Activated CD4-positive, alpha-beta T cell treated with anti-CD3 and anti-CD28 coated beads, Interleukin-2, amount 50 U/mL, for 16 hours (primary cell): ENCODE data around the gene TEX22.
A peak's percentile ranks its signal among the peaks of the same experiment; 100 is the strongest.

Experiments used
- DNase-seq: peaks from one replicate; pipeline ENCODE4 v3.0.0-alpha.2; 2020

TEX22 gene

DNA sequence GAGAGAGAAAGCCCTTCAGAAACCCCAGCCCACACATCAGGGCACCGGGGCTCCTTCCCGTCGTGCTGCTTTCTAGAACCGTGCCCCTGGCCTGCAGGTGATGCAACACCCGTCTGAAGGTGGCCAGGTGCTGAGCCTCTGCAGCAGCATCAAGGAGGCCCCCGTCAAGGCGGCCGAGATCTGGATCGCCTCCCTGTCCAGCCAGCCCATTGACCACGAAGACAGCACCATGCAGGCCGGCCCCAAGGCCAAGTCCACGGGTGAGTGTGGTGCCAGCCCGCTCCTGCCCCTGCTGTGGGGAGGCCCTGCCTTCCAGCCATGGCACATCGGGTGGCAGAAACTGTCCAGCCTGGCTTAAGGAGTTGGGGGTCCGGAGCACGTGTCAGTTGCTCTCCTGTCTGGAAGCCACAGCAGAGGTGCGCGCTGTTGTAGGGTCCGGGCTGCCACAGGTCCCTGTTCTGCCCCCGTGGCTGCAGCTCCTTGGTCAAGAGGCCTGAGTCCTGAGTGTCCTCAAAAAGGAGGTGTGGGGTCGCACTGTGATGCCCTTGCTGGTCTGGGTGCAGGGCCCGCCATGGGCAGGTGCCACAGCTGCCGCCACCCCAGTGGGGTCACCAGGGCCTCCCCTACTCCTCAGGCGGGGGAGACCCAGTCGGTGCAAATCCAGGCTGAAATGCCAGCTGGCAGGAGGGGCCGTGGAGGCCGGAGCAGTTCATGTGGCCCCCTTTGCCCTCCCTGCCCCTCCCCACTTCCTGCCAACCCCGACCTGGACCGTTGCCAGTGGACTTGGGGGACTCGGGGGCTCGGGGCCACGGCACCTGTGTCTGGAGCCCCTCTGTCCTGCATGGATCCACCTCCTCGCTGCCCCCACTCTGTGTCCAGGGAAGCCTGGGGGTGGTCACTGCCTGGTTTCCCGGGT is 31.0 kb upstream of the TEX22 start:
- no peak for DNase-seq

DNA sequence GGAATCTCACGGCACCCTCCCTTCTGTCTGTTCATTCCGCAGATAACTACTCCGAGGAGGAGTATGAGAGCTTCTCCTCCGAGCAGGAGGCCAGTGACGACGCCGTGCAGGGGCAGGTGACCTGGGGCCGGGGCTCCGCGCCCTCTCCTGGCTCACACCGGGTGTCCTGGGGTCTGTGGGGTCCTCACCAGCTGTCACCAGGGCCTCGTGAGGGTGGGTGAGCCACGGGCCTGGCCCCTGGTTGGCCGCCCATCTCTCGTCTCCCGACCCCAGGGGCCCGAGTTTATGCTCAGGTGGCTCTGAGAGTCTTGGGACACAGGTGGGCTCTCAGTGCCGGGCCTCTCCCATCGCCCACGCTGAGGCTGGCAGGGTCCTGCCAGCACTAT is 30.3 kb upstream of the TEX22 start:
- DNase-seq = no peak

DNA sequence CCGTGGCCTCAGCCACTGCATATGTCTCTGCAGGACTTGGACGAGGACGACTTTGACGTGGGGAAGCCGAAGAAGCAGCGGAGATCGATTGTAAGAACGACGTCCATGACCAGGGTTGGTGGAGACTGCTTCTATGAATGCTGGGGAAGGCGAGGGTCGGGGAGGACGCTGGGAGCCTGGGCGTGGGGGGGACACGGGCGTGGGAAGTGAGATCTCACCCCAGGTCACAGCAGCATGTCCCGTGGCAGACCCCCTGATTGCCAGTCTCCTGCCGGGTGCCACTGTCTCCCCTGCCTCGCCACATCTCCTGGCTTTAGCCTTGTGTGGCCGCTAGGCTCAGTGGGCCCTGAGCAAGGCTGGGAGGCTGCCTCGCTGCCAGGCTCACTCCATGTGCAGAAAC is 29.9 kb upstream of the TEX22 start:
- no peak for DNase-seq

DNA sequence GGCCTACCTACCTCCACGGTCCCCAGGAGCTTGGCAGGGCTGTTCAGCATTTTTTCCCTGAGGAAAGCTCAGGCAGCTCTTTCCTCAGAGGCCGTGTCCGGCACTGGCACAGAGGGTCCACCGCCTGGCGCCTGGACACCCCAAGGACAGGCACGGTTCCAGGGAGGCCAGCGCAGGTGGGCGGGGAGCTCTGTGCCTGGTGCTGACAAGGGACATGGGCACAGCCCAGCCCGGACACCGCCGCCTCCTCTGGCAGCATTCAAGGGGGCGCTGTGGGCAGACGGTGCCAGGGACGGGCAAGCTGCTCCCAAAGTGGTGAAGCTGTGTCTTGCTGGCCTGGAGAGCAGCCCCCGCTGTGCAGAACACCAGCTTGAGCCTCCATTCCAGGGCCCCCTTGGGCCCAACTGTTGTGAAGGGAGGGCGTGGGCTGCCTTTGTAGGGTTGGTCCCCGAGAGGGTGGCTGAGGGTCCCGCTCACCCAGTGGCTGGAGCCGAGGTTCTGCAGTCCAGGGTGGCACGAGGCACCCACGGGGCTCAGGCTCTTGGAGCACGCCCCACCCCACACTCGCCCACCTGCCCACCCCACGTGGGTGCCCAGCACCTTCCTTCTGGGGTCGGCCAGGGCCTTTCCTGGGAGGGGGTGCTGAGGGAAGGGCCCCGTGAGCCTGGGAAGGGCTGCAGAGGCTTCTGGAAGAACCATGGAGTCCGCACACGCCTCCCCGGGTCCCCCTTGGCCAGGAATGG is 29.3 kb upstream of the TEX22 start:
- DNase-seq = no peak

DNA sequence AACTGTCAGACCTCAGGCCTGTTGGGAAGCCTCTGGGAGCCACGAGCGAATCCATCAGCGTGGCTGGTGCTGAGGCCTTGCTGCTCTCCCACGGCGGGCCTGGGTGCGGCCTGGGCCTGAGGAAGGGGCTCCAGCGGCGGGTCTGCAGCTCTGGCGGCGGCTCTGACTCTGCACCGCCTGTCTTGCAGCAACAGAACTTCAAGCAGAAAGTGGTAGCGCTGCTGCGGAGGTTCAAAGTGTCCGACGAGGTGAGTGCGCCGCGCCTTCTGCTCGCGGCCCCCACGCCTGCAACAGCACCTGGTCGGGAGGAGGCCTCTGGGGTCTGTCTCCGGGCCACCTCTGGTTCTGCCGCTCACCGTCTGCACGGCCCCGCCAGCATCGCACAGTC is 28.7 kb upstream of the TEX22 start:
- DNase-seq = no peak

DNA sequence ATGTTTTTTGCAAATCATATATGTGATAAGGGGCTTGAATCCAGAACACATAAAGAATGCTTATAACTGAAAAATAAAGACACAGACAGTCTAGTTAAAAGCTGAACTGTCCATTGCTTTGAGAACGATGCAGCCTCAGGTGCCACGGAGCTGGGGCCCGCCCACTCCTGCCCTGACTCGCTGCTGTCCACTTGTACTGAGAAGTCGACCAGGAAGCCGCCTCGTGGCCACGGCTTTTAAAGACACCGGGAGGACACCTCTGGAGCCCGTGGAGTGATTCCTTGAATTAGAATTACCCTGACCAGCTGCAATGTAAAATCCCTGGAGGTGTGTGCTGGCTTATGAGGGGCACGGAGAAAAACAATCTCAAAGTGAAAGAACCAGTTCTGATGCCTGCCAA is 23.9 kb upstream of the TEX22 start:
- DNase-seq = no peak

DNA sequence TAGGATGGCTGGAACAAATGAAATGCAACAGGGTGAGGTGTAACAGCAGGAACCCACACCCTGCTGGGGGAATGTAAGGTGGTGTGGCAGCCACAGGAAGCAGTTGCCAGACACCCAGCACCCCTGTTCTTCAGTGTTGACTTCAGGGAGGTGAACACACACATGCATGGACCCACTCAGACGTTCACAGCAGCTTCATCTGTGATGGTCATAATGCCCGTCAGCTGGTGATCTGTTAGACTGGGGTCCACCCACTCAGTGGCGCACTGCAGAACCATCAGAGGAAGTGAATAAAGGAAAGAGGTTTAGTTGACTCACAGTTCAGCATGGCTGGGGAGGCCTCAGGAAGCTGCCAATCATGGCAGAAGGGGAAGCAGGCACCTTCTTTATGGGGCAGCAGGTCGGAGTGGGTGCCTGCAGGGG is 22.7 kb upstream of the TEX22 start:
- peak; percentile 46 for DNase-seq

DNA sequence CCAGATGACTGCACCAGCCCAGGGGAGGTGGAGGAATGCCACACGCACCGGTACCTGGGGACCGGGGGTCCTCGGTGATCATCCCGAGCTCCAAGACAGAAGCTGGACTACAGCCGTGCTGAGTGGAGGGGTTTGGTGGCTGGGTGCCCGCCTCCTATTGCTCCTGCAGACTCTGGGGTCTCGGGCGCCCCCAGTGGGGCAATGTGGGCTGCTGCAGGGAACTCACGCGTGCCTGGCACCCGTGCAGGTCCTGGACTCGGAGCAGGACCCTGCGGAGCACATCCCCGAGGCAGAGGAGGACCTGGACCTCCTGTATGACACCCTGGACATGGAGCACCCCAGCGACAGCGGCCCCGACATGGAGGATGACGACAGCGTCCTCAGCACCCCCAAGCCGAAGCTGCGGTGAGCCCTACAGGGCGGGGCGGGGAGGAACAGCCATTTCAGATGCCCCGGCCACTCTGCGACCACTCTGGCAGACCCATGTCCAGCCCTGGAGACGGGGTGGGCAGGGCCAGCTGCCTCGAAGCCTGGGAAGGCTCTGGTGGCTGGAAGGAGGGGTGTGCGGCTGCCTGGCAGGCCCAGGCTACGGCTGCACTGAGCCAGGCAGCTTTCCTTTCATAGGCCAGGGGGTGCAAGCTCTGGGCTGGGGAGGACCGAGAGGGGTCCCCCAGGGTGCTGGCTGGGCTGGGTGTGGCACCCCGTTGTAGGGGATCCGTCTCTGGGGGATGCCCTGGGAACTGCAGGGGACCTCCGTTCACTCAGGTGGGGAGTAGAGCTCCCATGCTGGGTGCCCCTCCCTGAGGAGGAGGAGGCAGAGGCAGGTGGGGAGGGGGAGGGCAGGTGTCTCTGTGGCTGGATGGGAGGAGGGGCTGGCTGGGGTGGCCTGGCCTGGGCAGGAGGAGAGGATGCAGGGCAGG is 21.6 kb upstream of the TEX22 start:
- DNase-seq = no peak

DNA sequence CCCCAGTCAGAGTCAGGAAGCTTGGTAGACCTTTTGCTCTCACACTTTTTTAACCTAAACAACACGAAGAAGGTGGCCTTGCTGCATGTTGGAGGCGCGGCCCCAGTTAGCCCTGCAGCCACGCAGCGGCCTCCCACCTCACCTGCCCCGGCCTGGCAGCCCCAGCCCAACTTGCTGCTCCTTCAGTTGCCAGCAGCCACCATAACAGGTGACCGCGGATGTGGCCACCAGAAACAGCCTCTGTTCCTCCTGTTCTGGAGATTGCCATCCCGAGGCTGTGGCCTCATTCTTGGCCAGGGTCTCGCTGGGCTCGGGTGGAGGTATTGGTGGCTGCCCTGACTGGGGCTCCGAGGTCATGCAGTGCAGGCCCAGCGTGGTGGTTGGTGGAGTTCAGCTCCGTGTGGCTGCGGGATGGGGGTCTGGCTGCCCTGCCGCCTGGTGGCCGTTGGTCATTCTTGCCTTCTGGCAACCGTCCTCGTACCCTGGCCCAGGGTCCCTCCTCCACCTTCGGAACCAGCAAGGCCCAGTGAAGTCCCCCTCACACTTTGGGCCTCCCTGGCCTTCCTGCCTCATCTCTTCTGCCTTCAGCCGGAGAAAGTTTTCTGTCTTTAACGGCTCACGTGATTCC is 20.7 kb upstream of the TEX22 start:
- DNase-seq = no peak

DNA sequence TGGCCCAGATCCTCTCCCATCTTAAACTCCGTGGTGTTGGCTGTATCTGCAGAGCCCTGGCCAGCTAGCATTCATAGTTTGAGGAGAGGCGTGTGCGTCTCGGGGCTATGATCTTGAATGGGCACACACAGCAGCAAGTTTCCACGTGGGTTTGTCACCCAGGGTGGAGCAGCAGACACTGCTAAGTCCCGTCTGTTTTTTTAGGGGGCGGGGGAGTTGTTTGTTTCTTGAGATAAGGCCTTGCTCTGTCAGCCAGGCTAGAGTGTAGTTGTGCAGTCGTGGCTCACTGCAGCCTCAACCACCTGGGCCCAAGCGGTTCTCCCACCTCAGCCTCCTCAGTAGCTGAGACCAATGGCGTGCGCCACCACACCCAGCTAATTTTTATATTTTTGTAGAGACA is 20.1 kb upstream of the TEX22 start:
- DNase-seq = no peak

DNA sequence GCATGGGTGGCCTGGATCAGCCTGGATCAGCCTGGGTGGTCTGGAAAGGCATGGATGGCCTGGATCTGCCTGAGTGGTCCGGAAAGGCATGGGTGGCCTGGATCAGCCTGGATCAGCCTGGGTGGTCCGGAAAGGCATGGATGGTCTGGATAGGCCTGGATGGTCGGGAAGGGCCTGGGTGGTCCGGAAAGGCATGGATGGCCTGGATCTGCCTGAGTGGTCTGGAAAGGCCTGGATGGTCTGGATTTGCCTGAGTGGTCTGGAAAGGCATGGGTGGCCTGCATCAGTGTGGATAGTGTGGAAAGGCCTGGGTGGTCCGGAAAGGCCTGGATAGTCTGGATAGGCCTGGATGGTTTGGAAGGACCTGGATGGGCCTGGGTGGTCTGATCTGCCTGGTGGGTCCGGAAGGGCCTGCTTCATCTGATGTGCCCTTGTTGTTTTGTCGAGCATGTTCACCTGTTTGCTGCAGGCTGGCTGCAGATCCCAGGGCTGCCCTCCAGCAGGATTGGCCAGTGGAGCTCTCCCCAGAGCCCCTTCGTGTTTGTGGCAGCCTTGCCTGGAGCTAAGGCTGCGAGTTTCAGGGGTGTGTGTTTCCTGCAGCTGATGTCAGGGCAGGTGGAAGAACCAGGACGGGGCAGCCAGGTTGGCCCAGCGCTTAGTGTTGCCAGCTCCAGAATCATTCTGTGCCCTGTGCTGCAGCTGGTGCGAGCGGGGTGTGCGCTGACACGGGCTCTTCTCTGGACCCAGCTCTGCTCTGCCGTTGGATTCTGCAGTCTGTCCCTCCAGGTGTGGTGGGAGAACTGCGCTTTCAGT is 19.3 kb upstream of the TEX22 start:
- no peak for DNase-seq

DNA sequence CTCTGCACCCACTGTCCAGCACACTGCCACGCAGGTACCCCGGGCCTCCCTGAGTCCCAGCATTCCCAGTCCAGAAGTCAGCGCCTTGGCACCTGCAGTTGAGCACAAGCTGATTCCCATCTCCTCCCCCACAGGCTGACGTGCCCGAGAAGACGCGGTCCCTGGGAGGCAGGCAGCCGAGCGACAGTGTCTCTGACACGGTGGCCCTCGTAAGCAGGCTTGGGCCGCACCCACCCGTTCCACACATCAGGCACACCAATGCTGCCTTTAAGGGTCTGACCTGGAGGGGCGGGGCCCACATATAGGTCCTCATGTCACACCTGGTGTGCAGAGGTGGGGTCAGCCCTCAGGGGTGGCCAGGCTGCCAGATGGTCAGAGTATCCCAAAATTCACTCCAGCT is 18.4 kb upstream of the TEX22 start:
- no peak for DNase-seq

DNA sequence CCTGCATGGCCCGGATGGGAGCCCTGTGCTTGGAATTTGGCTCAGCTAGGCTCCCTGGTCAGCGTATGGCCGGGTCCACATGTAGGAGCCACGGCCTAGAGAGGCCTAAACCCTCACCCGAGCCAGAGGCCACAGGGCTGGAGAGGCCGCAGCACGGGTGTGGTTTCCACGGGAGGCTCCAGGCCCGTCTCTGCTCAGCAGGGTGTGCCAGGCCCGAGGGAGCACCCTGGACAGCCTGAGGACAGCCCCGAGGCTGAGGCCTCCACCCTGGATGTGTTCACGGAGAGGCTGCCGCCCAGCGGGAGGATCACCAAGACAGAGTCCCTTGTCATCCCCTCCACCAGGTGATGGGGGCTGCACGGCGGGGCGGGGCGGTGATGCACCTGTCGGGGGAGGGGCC is 17.6 kb upstream of the TEX22 start:
- no peak for DNase-seq

DNA sequence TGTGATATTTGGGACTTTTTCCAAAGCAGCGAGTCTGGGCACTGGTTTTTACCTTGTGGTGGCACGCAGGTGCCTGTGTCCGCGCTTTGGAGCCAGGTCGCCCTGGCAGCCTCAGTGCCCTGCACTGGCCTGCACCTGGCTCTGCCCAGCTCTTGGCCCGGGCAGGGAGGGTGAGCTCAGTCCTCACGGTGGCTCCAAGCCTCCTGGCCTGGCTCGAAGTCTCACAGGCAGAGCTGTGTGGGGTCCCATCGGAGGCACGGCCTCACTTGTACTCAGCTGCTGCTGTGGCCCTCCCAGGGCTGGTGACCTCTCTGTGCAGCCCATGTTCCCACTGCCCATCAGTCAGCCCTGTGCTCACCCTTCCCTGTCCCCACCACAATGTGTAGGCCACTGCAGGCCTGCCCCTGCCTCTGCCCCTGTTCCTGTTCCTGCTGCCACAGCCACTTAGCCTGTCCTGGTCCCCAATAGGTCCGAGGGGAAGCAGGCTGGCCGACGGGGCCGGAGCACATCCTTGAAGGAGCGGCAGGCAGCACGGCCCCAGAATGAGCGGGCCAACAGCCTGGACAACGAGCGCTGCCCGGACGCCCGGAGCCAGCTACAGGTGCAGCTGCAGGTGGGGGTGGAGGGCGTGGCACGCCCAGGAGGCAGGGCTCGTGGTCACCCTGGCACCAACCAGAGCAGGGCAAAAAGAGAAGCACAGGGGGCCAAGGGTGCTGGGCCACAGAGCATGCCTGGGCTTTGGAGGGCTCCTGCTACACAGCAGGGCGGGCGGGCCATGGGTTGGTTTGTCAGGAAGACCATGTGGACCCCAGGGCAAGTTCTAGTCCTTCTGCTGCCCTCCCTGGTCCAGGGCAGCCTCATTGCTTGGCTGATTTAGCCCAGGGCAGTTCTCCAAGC is 16.6 kb upstream of the TEX22 start:
- DNase-seq = no peak

DNA sequence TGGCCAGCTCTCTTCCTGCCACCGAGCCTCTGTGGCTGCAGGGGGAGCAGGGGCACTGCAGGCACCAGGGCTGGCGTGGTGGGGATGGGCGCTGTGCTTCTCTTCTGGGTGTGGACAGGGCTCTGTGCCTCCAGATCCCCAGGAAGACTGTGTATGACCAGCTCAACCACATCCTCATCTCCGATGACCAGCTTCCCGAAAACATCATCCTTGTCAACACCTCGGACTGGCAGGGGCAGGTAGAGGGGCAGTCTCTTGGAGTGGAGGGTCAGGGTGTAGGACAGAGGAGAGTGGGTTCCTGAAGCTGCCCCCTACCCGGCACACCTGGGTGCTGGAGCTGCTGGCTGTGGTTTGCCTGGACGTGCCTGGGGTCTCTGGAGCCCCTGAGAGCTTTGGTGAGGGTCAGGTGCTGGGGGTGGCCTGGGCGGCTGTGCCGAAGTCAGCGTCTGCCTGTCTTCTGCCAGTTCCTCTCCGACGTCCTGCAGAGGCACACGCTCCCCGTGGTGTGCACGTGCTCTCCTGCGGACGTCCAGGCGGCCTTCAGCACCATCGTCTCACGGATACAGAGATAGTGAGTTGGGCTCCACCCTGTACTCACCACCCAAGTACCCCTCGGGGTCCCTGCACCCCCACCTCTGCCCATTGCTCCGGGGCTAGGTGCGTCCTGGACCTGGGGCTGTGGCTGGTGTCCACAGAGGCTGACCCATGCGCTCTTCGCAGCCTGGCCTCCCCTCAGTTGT is 15.8 kb upstream of the TEX22 start:
- DNase-seq = no peak

DNA sequence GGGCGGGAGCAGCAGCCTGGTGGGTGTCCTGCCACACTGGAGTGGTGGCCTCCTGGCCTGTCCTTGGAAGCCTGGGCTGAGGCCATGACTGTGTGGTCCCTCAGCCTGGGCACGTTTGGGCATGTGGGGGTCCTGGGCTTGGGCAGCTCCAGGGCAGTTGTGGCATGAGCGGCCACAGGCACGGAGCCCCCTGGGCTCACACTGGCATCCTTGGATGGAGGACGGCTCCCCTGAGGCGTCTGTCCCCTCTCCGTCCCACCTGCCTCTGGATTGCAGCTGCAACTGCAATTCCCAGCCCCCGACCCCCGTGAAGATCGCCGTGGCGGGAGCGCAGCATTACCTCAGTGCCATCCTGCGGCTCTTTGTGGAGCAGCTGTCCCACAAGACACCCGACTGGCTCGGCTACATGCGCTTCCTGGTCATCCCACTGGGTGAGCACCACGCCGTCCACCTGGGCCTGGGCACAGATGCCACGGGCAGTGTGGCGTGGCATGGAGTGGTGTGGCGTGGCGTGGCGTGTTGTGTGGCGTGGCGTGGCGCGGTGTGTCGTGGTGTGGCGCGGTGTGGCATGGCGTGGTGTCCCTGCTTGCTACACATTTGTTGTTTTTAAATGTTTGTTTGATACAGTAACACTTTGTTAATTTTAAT is 15.1 kb upstream of the TEX22 start:
- DNase-seq = no peak

DNA sequence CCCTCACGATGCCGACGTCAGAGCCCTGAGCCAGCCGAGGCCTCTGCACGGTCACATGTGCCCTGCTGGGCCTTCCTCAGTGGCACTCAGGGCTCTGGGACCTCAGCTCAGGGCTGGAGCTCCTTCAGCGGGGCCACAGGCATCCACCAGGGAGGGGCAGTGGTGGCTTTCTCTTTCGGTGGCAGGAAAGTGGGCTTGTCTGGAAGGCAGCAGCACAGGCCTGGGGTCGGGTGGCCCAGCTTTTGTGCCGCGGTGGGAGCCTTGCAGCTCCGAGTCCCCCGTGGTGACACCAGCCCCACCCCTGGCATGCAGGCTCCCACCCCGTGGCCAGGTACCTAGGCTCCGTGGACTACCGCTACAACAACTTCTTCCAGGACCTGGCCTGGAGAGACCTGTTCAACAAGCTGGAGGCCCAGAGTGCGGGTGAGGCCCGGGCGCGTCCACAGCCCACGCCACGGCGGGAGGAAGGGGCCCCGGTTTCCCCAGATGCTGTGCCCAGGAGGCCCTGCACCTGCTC is 14.2 kb upstream of the TEX22 start:
- no peak for DNase-seq

DNA sequence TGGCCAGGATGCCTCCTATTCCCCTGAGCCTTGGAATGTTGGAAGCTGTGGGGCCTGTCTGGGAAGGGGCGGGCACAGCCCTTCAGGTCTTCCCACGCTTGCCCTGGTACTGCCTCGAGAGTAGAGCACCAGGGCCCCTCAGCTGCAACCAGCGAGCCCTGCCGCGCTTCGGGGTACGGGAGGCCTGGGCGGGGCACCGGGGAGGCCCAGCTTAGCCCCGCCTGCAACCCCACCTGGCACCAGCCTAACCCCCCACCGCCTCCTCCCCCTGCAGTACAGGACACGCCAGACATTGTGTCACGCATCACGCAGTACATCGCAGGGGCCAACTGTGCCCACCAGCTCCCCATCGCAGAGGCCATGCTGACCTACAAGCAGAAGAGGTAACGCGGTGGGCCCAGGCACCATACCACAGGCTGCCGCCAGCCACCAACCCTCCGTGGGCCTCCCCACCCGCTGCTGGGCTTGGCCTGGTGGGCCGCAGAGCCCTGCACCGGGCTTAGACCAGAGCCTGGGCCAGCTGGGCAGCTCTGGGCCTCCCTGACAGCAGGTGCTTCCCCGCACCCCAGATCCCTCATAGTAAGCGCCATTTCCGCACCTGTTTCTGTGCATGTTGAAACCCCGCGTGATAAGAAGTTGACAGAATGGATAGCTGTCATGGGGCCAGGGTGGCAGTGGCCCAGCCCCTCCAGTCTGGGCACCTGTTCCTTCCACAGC is 13.6 kb upstream of the TEX22 start:
- no peak for DNase-seq

DNA sequence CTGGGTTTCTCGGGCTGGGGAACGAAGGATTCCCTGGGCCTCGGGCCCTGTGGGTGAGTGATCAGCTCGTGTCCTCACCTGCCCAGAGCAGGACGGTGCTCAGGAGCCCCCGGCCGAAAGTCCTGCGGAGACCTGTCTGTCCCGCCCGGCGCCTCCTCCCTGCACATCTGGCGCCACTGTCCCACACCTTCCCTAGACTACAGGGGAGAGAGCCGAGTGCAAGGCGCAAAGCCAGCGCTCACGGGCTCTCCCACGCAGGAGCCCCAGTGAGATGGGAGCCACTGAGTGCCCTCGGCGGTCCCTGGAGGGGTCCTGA is 13.1 kb upstream of the TEX22 start:
- no peak for DNase-seq
